Activated T-helper 1 cell treated with Interleukin-2 at 50 U/mL for 16 hours (primary cell): ENCODE measurements around the gene ZC4H2.
"Not testable (repeated sequence)": the region's sequence is repeated elsewhere in the genome, so short reads cannot be mapped to it uniquely, and the experiment has no call there.

ENCODE experiments used
- DNase-seq: peaks from one replicate; pipeline ENCODE4 v3.0.0-alpha.2; 2020; ENCODE audit warnings: low read depth

ZC4H2 gene, protein sequence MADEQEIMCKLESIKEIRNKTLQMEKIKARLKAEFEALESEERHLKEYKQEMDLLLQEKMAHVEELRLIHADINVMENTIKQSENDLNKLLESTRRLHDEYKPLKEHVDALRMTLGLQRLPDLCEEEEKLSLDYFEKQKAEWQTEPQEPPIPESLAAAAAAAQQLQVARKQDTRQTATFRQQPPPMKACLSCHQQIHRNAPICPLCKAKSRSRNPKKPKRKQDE

DNA sequence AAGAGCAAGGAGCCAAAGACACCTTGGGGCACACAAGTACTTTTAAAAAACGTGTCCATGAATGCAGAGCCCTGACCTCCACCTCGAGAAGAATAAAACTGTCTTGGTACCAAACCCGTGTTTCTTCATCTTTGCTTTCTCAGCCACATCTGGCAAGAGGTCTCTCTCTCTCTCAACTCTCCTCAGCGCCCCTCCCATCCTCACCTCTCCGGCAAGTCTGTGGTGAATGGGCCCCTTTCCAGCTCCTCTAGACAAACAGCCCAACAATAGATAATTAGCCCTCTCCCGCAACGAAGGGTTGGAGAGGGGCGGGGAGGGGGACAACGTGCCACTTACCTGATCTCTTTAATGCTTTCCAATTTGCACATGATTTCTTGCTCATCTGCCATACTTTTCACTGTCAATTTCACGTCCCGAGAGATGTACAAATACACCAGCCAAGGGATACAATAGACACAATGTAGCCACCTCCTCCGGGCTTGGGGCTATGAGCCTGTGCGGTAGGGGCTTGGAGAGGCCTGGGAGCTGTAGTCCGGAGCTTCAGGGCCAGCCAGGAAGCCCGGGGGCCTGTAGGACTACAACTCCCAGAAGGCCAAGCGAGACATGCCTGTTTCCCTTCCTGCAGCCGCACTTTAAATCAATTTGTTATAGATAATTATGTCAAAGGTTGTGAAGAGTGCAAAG lies at the start of gene ZC4H2:
TSS of gene ZC4H2 (minus strand) at position 462 of the 684 bp plus-strand sequence. CDS start at position 389, 73 bp downstream.
- DNase-seq: peak; percentile 39

DNA sequence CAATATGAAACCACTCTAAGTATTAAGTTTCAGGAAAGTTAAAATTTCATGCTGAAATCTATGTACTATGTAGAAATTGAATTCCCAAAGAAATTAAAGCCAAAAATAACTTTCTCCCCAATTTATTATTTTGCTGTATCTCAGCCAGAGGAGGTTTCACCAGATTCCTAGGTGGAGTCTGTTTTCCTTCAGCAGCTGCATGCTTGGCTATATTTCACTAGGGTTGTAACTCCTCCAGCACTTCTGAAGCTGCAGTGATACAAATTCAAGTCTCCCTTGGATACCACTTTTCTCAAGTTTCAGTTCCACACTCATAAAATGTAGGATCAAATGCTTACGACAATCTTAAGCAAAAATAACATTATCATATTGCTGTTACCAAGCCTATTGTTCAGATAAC lies 41.2 kb upstream of the ZC4H2 start:
- DNase-seq: no peak

DNA sequence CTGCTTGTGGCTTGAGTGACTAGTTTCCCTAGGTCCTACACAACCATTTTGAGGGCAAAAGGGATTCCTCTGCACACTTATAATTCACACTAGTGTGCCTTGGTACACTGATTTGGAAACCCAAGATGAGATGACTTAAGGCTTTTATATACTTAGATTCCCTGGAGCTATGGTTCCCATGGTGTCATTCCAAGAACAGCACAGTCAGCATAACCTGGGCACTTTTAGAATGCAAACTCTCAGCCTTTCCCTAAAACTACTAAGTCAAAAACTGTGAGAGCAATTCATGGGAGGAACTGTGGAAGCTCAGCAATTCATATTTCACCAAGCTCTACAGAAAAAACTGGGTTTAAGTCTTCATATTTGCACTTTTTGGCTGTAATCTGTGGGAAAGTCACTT lies 38.0 kb upstream of the ZC4H2 start:
- no peak for DNase-seq

DNA sequence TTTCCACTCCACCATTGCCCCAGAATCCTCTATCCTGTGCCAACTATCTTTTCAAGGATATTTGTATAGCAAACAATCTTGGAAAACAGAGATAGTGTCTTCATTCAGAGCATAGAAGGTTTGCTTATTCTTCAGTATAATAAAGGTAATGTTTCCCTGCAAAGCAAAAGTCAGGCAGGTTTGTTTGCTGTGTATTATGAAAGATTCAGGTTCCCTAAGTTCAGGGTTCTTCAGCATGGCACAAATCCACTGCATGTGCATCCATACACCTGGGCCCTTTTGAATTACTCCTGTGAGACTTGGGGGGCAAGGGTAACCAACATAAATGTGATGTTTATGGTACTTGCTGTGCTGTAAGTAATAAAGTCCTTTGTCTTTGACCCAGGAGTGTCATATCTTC lies 33.2 kb upstream of the ZC4H2 start:
- no peak for DNase-seq

DNA sequence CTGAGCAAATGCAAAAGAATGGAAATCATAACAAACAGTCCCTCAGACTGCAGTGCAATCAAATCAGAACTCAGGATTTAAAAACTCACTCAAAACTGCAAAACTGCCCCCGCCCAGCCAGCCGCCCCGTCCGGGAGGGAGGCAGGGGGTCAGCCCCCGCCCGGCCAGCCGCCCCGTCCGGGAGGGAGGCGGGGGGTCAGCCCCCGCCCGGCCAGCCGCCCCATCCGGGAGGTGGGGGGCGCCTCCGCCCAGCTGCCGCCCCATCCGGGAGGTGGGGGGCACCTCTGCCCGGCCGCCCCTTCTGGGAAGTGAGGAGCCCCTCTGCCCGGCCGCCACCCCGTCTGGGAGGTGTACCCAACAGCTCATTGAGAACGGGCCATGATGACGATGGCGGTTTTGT lies 26.0 kb upstream of the ZC4H2 start:
- not testable (repeated sequence) for DNase-seq

DNA sequence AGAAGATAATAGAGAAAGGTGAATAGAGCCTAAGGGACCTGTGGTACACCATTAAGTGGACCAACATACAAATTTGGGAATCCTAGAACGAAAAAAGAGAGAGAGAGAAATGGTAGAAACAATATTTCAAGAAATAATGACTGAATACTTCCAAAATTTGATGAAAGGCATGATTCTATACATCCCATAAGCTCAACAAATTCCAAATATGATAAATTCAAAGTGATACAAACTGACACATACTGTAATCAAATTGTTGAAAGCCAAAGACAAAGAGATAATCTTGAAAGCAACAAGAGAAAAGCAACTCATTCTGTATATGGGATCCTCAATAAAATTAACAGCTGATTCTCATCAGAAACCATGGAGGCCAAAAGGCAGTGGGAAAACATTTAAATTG lies 20.6 kb upstream of the ZC4H2 start:
- no peak for DNase-seq

DNA sequence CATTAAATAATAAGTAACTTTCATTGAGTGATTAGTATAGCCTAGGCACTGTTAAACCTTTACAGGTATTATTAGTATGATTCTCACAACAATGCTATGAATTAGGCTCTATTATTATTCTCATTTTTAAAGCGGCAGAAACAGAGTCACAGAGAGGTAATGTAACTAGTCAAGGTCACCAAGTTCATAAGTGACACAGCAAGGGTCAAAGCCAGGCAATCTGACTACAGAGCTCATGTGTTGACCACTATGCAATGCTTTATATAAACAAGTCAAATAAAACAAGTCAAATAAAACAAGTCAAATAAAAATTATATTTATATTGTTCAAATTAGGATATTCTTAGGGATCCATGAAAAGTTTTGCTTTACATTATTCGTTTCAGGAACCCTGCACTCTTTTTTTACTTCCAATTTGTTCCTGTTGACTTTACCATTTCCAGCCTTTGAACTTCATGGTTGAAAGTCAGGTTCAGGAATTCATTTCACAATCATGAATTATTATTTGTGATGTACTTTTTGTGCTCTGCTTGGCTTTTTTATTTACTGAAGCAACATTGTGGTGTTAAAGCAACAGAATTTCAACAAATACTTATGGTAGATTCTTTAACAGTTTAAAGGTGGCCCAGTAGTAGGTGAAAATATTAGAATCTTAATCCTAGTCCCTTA lies 18.0 kb upstream of the ZC4H2 start:
- DNase-seq: no peak

DNA sequence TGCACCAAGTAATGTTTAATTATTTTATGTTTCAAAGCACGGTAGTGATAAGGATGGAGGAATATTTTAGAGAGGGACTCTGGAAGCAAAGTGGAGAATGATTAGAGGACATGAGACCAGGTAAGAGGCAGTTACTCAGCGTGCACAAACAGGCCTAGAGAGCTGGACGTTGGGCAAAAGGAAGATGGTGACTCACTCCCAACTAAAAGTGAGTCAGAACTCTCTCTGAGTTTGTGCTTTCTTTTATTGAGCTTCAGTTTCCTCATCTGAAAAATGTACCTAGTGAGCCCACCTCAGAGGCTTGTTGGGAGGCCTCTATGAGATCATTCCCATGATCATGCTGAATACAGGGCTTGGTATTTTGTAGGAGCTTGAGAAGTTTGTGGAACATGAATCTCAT lies 1.6 kb upstream of the ZC4H2 start:
- DNase-seq: no peak

DNA sequence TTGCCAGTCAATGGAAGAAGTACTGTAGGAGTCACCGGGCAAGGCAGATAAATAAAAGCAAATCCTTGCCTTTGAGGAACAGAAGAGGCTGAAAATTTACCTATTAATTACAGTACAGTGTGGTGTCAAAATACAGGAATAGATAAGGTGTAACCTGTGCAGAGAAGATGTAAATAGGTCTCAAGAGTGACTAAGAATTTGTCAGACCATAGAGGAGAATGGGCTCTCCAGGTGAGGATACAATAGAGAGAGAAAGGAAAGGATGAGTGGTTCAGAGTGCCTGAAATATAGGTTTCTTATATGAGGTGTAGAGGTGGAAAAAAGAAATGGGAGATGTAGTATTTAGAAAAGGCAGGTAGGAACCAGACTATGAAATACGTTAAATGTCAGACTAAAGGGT lies 801 bp upstream of the ZC4H2 start:
- no peak for DNase-seq

DNA sequence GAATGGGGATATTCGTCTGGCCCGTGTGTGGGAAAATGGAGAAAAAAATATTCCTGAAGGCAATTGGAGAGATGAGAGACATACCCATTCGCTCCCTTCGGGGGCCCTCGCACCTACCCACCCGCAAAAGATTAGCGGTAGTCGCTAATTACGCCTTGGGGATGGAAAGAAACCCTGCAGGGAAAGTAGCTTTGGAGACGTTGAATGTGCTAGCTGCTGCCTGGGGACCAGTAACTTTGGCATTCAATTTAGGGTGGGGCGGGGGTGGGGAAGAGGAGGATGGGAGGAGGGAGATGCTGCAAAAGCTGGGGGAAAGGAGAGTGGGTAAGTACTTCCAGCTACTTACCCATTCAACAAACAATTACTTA lies 407 bp upstream of the ZC4H2 start:
- DNase-seq: no peak

DNA sequence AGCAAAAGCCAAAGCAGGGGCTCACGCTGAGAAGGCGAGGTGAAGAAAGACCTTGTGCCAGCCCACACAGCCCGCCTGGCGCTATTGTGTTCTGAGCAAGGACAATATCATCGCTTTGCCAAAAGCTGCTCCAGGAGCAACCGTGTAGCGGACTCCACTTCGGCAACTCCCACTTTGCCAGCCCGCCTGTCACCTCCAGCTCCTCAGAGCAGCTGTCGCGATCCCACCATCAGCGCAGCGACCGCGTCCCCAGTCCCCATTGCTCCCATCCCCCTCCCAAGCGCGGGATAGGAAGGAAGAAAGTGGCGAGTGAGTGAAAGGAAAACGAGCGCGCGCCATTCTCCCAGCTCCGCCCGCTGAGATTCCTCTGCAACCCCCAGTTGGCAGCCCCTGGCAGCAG lies 759 bp downstream of the ZC4H2 start:
- DNase-seq: no peak

DNA sequence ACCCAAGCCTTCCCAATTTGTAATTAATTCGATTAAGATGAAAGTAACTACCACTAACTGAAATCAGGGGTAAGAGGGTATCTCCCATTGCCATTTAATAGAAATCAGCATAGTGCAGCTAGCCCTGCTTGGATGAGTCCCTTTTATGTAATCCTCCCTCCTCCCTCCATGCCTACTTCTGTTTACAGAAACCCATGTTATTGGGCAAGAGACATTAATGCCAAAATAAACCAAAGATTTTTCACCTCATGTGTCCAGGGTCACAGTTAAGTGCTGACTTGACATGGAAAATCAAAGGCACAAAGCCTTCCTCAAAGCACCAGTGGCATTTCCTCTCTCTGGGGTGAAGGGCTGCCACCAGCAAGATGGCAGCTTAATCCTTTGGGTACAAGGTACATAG lies 50.8 kb downstream of the ZC4H2 start:
- no peak for DNase-seq

DNA sequence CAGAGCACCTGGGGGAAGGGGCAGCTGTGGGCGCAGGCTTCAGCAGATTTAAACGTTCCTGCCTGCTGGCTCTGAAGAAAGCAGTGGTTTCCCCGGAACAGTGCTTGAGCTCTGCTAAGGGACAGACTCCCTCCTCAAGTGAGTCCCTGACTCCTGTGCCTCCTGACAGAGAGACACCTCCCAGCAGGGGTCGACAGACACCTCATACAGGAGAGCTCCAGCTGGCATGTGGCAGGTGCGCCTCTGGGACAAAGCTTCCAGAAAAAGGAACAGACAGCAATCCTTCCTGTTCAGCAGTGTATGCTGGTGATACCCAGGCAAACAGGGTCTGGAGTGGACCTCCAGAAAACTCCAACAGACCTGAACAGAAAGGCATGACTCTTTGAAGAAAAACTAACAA lies 68.1 kb downstream of the ZC4H2 start:
- no peak for DNase-seq

DNA sequence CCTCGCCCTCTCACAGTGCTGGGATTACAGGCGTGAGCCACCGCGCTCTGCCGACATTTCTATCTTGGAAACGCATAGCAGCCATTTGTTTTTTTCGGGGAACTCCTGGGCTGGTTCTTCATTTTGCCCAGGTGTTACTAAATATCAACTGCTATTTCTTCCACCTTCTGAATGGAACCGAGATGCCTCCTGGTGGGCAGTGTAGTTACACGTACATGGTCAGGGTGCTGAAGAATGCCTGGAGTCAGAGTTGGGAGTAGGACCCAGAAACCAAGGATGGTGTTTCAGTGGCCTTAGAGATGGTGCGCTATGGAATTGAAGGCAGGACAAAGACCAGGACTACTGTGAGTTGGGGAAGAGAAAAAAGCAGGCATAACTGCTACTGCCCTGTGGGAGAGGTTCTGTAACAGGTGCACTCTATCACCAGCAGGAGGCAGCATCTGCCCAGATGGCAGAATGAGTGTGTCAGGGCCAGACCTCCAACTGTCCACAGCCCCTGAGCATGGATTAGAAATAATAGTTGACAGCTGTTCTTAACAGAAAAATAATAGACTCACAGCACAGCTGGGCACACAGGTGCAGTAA lies 81.7 kb downstream of the ZC4H2 start:
- DNase-seq: peak; percentile 6

DNA sequence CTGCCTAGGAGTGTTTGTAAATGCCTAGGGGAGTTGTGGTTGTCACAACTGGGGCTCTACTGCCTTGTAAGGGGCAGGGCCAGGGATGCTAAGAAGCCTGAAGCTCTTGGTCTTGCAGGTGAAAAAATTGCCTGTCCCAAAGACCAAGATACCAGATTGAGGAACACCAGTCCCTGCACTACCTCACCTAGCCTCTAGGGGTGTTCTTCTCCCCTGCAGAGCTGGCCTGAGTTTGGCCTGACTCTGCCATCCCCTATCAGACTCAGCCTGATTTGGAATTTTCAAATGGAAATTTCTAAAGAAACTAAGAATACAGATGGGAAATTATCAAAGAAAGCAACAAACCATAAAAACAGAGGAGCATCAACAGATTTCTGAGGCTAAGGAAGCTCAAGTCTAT lies 90.4 kb downstream of the ZC4H2 start:
- DNase-seq: no peak

DNA sequence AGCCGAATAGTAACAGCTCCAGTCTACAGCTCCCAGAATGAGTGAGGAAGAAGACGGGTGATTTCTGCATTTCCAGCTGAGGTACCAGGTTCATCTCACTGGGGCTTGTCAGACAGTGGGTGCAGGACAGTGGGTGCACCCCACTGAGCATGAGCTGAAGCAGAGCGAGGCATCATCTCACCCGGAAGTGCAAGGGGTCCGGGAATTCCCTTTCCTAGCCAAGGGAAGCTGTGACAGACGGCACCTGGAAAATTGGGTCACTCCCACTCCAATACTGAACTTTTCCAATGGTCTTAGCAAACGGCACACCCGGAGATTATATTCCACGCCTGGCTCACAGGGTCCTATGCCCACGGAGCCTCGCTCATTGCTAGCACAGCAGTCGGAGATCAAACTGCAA lies 97.5 kb downstream of the ZC4H2 start:
- DNase-seq: not testable (repeated sequence)

DNA sequence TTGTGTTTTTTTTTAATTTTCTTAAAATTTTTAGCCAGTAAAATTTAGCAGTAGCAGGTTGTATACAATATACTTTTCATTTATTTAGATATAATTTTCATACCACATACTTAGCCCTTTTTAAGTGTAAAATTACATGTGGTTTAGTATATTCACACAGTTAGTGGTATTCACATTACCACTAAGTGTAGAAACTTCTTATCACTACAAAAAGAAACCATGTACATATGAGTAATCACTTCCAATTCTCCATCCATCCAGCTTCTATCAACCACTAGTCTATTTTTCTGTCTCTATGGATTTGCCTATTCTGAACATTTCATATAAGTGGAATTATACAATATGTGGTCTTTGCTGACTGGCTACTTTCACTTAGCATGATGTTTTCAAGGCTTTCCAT lies 109.0 kb downstream of the ZC4H2 start:
- DNase-seq: no peak
